HCEC 1CT (cell line): Measurements from ENCODE around the gene DTX4.
A peak's percentile ranks its signal among the peaks of the same experiment; 100 is the strongest.
"Not testable (repeated sequence)": the region's sequence is repeated elsewhere in the genome, so short reads cannot be mapped to it uniquely, and the experiment has no call there.

Source experiments
- DNase-seq: peaks from one replicate; pipeline ENCODE4 v3.0.0-alpha.2; 2017

DTX4 gene

GRCh38 chr11:59171508-59172322, at the start of gene DTX4:
TSS of gene DTX4 (plus strand) at chr11:59172132. CDS start at chr11:59172596, 464 bp downstream.
- peak; percentile 86 for DNase-seq

DNA sequence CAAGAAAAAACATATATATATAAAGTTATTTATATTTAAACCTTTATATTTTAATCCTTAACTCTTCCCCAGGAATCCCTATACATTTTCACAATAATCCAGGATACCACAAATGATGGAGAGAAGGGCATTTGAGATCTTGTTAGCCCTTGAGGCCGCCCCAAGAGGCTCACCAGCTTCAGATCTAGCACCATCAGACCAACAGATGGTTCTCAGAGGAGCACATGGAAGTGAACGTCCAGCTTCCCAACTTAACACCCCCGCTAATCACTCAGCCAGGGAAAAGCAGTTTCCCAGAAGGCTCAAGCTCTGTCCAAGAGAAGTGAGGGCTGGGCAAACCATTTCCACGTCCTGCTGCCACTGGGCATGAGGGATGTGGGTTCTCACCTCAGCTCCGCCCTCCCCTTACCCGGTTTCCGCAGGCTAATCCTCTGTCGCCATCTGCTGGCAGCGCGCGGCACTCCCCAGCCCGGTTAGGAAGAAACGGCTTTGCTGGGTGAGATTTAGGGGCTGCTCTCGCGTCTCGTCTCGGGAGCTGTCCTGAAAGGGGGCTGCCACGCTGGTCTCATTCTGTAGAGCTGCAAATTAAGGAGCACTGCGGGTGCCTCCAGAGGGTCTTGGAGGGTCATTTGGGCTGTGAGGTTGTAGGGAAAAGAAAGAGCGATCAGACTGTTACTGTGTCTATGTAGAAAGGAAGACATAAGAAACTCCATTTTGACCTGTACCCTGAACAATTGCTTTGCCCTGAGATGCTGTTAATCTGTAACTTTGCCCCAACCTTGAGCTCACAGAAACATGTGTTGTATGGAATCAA, 36.1 kb upstream of the DTX4 start:
- DNase-seq, result peak; percentile 64

DNA sequence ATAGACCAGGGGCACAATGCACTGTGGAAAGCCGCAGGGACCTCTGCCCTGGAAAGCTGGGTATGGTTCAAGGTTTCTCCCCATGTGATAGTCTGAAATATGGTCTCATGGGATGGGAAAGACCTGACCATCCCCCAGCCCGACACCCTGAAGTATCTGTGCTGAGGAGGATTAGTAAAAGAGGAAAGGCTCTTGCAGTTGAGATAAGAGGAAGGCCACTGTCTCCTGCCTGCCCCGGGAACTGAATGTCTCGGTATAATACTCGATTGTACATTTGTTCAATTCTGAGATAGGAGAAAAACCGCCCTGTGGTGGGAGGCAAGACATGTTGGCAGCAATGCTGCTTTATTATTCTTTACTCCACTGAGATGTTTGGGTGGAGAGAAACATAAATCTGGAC, 35.4 kb upstream of the DTX4 start:
- not testable (repeated sequence) for DNase-seq

DNA sequence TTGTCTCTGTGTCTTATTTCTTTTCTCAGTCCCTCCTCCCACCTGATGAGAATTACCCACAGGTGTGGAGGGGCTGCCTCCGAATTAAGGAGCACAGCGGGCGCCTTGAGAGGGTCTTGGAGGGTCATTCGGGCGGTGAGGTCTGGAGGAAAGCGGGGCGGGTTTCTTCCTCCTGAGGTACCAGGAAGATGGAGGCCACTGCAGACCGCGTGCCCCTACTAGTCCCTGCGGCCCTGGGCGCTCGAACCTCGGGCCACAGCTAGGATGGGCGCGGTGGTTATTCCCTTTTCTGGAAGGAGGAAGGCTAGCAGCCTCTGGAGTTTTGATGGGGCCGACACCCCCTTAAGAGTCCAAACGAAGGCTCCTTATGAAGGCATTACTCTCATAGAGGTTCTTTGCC, 34.7 kb upstream of the DTX4 start:
- DNase-seq, result no peak

- DNase-seq, result no peak
Measured at GRCh38 chr11:59138643-59139042, 33.3 kb upstream of the DTX4 start.

DNA sequence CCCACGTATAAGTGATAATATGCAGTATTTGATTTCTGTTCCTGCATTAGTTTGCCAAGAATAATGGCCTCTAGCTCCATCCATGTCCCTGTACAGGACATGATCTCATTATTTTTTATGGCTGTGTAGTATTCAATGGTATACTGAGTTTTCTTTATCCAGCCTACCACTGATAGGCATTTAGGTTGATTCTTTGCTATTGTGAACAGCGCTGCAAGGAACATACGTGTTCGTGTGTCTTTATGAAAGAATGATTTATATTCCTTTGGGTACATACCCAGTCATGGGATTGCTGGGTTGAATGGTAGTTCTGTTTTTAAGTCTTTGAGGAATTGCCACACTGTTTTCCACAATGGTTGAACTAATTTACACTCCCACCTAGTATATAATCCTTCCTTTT, 30.7 kb upstream of the DTX4 start:
- DNase-seq, result no peak

DNA sequence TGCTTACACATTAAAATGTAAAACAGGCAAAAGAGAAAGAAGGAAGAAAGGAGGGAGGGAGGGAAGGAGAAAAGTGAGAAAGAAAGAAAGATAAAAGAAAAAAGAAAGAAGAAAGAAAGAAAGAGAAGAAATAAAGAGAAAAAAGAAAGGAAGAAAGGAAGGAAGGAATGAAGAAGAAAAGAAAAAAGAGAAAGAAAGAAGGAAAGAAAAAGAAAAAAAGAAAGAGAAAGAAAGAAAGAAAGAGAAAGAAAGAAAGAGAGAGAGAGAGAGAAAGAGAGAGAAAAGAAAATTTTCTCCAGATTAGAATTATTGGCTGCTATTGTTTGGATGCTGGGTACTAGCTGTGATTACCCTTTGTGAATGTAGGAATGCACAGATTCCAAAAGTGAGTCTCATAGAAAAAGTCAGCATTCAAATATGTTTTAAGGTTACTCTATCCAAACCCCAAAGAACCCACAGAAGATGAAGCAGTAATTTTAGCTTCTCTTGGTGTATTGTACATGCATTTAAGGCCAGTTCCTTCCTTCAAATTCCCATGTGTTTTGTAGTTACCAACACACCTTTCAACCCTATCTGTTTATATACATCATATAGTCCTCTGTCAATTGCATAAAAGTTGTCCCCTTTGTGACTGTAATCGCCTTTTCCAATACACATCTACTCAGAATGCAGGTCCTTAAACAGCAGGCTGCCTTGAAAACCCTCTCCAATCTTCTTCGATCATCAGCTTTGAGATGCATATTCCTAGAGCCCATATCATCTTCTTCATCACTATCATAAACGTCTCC, 30.1 kb upstream of the DTX4 start:
- peak; percentile 77 for DNase-seq

DNA sequence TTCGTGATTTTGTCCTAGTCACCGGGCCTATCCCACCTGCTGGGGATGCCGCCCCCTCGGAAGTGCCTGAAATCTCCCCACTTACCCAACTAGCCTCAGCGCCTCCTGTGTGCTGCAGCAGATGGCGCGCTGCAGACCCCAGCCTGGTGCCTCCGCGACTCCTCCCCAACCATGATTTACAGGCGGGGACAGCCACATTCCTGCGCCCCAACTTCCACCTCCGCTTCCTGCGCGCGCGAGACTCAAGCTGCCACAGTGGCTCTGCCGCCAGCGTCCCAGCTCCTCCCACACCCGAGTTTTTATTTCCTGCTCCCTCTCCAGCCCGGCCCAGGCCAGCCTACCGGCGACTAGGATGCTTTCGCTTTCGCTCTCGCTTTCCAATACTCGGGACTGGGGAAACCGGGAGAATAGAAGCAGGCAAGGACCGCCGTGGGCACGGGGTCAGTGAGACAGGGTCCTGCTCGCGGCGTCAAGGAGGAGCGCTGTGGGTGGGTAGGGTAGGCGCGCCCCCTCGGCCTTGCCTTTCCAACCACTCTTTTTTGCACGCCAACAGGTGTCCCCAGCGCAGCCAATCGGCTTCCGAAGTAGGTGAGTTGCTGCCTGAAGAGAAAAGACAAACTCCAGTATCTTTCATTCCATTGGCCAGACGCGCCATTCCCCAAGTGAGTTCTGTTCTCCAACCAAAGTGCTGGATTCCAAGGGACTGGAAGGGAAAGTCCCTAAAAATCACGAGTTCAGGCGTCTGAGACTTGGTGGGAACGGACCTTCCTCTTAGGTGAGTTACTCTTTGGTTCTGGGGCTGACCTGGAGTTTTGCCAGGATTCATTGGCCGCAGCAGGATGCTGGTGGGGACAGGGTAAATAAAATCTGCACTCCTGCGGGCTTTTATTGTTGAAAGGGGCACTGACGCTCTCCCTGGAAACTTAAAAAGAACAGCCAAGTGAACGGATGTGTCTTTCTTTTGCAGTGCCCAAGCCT, 29.1 kb upstream of the DTX4 start, which contains the start of gene FAM111A:
Gene FAM111A, plus strand, starts transcription at position 327 of the 978 bp plus-strand sequence. CDS start 6,017 bp downstream, outside the sequence.
- DNase-seq, result peak; percentile 92

GRCh38 chr11:59144096-59144495, 27.8 kb upstream of the DTX4 start:
- DNase-seq, result no peak

DNA sequence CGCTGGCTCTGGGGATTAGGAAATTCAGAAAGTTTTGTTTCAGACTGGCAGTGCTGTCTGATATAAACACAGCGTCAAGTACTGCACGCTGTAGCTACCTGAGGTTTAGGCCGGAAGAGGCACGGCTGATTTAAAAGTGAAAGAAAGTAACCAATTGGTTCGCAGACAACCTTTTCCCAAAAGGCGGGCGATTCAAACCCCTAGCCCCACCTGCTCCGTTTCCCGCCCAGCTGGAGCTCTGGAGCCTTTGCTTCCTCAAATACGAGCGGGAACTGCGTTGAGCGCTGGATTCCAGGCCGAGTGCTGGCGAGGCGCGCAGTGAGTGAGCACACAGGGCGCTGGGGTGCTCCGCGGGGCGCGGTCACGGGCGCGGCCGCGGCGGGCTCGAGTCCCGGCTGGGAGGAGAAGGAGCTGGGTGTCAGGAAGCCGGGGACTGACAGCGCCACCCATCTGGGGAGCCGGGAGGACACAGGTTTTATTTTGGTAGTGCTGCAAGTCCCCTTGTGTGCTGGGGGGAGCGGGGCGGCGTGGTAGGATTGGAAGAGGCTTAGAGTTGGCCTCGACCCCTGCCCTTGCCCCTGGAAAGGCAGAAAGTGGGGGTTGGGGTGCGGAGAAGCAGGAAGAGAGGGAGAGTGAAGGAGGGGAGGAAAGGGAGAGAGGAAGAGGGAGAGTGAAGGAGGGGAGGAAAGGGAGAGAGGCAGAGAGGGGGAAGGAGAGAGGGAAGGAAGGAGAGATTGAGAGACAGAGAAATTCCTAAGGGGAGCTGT, 27.2 kb upstream of the DTX4 start:
- DNase-seq, result peak; percentile 83

GRCh38 chr11:59145534-59145933, 26.4 kb upstream of the DTX4 start:
- DNase-seq, result peak; percentile 84

GRCh38 chr11:59151761-59152160, 20.2 kb upstream of the DTX4 start:
- no peak for DNase-seq

- no peak for DNase-seq
Measured at GRCh38 chr11:59152312-59152951, 19.5 kb upstream of the DTX4 start.

- DNase-seq, result peak; percentile 17
Measured at GRCh38 chr11:59154610-59155009, 17.3 kb upstream of the DTX4 start.

GRCh38 chr11:59157433-59157832, 14.5 kb upstream of the DTX4 start:
- DNase-seq, result no peak

- DNase-seq, result peak; percentile 68
Measured at GRCh38 chr11:59158206-59159068, 13.5 kb upstream of the DTX4 start.

DNA sequence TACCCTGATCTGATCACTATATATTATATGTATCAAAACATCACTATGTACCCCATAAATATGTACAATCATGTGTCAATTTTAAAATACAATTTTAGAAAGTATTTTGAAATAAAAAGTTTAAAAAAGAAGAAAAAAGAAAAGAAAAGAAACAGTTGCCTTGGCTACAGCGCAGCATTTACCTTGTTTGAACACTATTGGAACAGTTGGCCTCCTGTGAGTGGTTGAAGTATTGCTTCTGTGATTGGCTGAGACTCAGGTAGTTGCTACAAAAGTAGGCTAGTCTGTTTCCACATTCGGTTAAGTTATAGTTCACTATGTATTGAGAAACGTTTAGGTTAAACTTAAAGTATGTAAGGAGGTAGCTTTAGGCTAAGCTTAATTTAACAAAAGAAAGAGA, 7.9 kb upstream of the DTX4 start:
- no peak for DNase-seq

GRCh38 chr11:59172345-59173079, 580 bp downstream of the DTX4 start:
- DNase-seq, result no peak
